Vagina (tissue), 2 donors: Measurements from ENCODE around the gene TNRC6C.

Experiments
- CTCF ChIP-seq, 3 experiments: fragments of 450-650 bp in 2 of 3; fragments of 200-600 bp in 1 of 3; sonication (generic) in 1 of 3; IDR thresholded peaks; one replicate each; pipeline ENCODE4 v1.5.1; 2017 to 2019; ENCODE audit warnings: antibody characterized with exemption in 3 of 3, mild to moderate bottlenecking in 2 of 3, moderate library complexity in 2 of 3
- POLR2A ChIP-seq, 2 donors: fragments of 450-650 bp; IDR thresholded peaks; one replicate each; pipeline ENCODE4 v1.6.1; 2017; ENCODE audit warnings: antibody characterized with exemption in 2 of 2, mild to moderate bottlenecking in 2 of 2, moderate library complexity in 2 of 2
- POLR2AphosphoS5 ChIP-seq, 2 donors: sonication (generic); formaldehyde crosslinking; IDR thresholded peaks; one replicate each; pipeline ENCODE4 v1.9.0; 2017; ENCODE audit warnings: antibody characterized with exemption in 2 of 2, mild to moderate bottlenecking in 2 of 2, low read depth in 1 of 2; ENCODE audit not compliant: insufficient read depth in 1 of 2

DNA sequence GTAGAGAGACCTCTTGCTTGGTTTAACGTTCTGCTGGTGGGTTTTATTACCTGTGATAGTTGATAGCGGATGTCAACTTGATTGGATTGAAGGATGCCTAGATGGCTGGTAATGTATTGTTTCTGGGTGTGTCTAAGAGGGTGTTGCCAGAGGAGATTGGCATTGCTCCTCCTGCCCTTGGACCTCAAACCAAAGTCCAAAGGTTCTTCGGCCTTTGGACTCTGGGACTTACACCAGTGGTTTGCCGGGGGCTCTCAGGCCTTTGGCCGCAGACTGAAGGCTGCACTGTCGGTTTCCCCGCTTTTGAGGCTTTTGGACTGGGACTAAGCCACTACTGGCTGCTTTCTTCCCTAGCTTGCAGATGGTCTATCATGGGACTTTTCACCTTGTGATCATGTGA, 17.5 kb upstream of the TNRC6C start:
- TF ChIP-seq CTCF (IDR thresholded peaks at IDR 0.05): no peak
- TF ChIP-seq POLR2A (IDR thresholded peaks at IDR 0.05): no peak
- TF ChIP-seq POLR2AphosphoS5 (IDR thresholded peaks at IDR 0.05; ENCODE audit: insufficient read depth in 1 of 2, low read depth in 1 of 2): no peak
